Activated naive CD4-positive, alpha-beta T cell (primary cell): ENCODE results near the gene RAPGEF3.
A peak's percentile ranks its signal among the peaks of the same experiment; 100 is the strongest.

Experiments used
- DNase-seq, 4 experiments: peaks; one replicate each; lab custom pipeline; 2025; lab: John Stamatoyannopoulos, UW

RAPGEF3 gene

GRCh38 chr12:47718531-47718930 is 40.1 kb downstream of the RAPGEF3 start:
- DNase-seq: no peak

GRCh38 chr12:47717443-47718193 is 41.1 kb downstream of the RAPGEF3 start:
- peak in 3 of 4 experiments; percentile 10 to 34 (median 33) for DNase-seq

DNA sequence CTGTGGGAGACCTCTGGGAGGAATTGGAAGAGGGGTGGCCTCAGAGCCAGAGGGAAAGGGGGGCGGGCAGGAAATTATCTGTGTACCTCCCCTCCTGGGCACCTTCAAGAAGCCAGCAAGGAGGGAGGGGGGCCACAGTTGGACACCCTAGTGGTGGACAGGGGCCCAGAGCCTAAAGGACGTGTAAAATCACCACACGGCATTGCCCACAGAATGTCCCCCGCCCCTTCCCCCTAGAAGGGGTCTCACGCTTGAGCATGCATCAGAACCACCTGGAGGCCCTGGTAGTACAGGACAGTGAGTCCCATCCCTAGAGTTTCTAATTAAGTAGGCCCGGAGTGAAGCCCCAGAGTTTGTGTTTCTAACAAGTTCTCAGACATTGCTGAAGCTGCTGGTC is 41.6 kb downstream of the RAPGEF3 start:
- no peak for DNase-seq

DNA sequence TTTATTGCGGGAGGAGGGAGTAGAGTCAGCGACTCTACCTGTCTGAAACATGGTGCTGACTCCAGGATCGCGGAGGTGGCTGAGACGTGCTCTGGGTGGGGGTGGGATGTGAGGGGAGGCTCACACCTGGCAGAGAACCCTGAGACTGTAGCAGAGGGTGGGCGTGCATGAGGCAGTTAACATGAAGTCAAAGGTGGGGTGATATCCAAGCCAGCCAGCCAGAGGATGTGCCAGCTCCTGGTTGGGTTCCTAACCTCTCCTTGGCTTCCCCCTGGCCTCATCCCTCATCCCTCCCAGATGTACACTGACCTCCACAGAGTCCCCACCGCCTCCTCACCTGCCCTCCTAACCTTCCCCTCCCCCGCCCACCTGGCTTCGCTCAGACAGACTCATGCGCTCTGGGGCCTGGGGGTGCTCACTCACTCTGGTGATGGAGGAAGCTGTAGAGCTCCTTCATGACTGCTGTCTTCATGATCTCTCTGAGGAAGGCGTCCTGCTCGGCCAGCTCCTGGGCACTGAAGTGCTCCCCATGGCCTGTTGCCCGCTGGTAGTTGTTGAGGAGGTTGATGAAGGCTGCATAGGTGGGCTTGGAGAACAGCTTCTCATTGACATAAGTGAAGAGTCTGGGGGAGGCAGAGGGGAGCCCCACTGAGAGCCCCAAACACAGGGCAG is 42.7 kb downstream of the RAPGEF3 start:
- DNase-seq: no peak

- DNase-seq: peak; percentile 28 to 71 (median 65)
These were observed 43.2 kb downstream of the RAPGEF3 start for GRCh38 chr12:47715393-47715876.

GRCh38 chr12:47714826-47715386 is 43.8 kb downstream of the RAPGEF3 start:
- no peak for DNase-seq

DNA sequence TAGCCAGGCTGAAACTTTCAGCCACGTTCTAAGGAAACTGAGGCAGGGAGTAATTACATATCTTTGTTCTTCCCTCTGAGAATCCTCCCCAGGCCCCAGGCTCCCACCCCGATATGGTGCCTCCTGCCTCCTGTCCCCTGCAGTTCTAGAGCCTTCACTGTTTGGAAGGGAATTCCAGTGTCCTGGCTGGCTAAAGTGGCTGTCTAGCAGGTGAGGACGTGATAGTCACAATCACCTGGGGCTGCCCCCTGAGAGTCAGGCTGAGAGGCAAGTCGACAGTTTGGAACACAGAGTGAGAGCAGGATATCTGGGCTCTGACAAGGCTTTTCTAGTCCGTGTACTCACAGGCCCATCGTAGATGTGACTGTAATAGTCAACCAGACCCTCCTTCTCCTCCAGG is 46.5 kb downstream of the RAPGEF3 start:
- no peak for DNase-seq

- DNase-seq: no peak
These were observed 47.2 kb downstream of the RAPGEF3 start for GRCh38 chr12:47711448-47711847.

- no peak for DNase-seq
These were observed 48.4 kb downstream of the RAPGEF3 start for GRCh38 chr12:47710278-47710677.

- DNase-seq: no peak
These were observed 49.0 kb downstream of the RAPGEF3 start for GRCh38 chr12:47709671-47710070.

GRCh38 chr12:47709237-47709636 is 49.4 kb downstream of the RAPGEF3 start:
- no peak for DNase-seq

DNA sequence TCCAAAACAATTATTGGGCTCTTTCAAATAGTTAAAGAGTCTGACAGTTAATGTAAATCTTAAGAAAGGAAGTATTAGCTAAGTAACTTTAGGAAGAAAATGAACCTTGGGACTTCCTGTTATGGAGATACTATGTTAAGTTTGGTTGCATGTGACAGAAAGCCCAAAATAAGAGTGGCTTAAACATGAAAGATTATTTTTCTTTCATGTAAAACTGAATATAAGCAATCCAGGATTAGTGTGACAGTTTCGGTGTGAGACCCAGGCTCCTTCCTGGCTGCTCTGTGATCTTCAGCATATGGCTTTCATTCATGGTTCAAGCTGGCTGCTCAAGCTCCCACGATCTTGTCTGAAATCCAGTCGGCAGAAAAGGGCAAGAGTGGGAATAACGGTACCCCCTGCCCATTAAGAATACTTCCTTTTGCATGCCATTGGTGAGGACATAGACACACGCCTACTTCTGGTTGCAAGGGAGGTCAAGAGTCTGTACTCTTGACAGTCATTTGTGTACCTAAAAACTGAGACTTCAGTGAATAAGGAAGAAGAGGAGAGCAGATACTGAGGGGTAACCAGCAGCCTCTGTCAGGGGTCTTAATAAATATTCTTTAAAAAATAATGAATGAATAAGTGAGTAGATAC is 50.7 kb downstream of the RAPGEF3 start:
- DNase-seq: no peak

- DNase-seq: no peak
These were observed 51.3 kb downstream of the RAPGEF3 start for GRCh38 chr12:47707355-47707754.

DNA sequence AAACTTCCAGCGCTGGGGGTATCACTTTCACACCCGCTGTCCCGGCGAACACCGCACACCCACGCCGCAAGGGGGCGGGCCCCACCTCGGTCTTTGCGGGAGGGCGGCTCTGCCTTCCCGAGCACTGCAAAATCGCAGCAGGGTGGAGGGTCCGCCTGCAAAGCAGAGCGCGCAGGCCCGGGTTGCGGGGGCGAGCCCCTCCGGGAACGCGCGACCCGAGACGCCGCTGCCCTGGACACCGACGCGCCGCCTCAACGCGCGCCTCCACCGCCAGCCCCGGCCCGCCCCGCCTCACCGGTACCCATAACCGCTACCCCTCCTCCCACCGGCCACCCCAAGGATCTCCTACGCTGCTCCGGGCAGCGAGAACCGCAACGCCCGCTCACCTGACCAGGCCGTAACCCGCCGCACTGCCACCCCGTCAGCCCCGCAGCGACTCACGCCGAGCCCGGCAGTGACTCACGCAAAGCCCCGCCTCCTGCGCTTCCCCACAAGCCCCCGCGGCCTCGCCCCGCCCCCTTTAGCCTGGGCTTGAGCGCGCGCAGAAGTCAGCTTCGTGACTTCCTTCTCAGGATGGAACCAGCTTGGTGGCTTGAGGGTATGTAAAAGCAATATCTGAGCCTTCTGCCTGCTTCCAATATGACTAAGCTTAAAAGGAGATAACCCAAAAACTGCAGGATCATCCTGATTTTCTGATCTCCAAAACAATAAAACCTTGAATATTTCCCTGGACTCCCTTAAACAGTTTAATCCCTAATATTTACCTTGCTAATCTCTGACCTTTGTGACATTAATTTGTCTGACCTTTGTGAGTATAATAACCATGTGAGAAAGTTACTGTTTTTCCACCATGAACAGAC is 52.9 kb downstream of the RAPGEF3 start, which contains the start of gene RPAP3:
Gene RPAP3, minus strand, starts transcription at position 465 of the 860 bp plus-strand sequence. CDS start 3,190 bp downstream, outside the sequence.
- DNase-seq: peak; percentile 92 to 98 (median 94)

DNA sequence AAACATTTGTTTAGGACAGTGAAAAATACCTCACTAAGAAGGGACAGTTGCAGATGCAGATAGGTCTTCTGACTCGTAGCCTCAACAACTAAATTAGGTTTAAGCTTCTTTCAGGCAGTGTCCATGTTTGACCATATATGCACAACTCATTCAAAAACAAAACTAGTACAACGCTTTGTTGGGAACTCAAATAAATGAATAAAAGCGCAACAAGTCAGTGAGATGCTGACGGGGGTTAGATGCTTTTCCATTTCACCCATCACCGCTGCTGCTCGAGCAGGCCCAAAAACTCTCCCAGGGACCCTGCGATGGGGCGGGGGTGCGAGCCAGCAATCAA is 53.5 kb downstream of the RAPGEF3 start:
- DNase-seq: no peak

GRCh38 chr12:47704719-47705118 is 54.0 kb downstream of the RAPGEF3 start:
- no peak for DNase-seq

GRCh38 chr12:47700263-47700662 is 58.4 kb downstream of the RAPGEF3 start:
- no peak for DNase-seq

GRCh38 chr12:47698631-47699030 is 60.0 kb downstream of the RAPGEF3 start:
- no peak for DNase-seq

DNA sequence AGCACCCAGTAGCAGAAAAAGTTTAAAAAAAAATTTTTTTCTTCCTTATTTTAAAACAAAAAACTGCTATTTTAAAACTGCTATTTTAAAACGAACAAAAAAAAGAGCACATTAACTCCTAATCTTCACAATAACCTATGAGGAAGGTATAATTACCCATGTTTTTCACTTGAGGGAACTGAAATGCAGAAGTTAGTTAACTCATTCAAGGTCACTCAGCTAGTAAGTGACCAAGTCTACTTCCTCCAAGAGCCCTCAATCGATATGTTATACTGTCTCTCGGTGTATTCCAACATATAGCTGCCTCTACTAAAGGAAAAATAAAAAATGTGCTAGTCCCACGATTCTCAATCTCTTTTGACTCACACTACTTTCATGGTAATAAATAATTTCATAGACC is 60.6 kb downstream of the RAPGEF3 start:
- DNase-seq: no peak

DNA sequence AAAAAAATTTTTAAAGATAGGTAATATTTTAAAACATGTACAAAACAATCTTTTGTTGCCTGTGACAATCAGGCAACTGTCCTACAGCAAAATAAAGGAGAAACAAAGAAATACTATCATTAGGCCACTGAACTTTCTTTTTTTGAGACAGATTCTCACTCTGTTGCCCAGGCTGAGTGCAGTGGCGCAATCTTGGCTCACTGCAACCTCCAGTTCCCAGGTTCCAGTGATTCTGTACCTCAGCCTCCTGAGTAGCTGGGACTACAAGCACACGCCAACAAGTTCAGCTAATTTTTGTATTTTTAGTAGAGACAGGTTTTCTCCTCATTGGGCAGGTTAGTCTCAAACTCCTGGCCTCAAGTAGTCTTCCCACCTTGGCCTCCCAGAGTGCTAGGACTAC is 69.5 kb downstream of the RAPGEF3 start:
- no peak for DNase-seq

- DNase-seq: no peak
These were observed 71.0 kb downstream of the RAPGEF3 start for GRCh38 chr12:47687636-47688035.
